ENCODE measurements around the gene AGO1. TPM values are rescaled to one million over a fixed set of nuclear protein-coding genes. Genes with fewer than 3 reads are reported as not detected.
A peak's percentile ranks its signal among the peaks of the same experiment; 100 is the strongest.

AGO1 gene
- total RNA-seq, 1 donor from 2014 or later: 18.8 TPM

- Histone ChIP-seq H3K27ac (replicated peaks) (no peak overlapping the region), H3K27me3 (ENCODE audit: low read depth) (no peaks in the 10 kb centered on the region), H3K4me1 (no peaks in the 10 kb centered on the region), H3K4me3 (no peak overlapping the region), H3K36me3 (peaks cover 99% of the 10 kb centered on the region), H3K9me3 (replicated peaks) (no peaks in the 10 kb centered on the region)
- no peak for DNase-seq
- intact Hi-C loops (cut with micrococcal nuclease): no loop called here
- no peak for TF ChIP-seq CTCF (IDR thresholded peaks at IDR 0.05; ENCODE audit: borderline replicate concordance)
Observed at GRCh38 chr1:35915693-35916092, 32.7 kb downstream of the AGO1 start.

- no peaks in the 10 kb centered on the region for H3K27me3 ChIP-seq (ENCODE audit: low read depth)
- H3K36me3 ChIP-seq: peaks cover 26% of the 10 kb centered on the region
- no peak for DNase-seq
- TF ChIP-seq CTCF (IDR thresholded peaks at IDR 0.05; ENCODE audit: borderline replicate concordance): no peak
- intact Hi-C loops (cut with micrococcal nuclease): no loop called here
- peaks cover 15% of the 10 kb centered on the region for H3K4me1 ChIP-seq
- H3K4me3 ChIP-seq: no peak overlapping the region
- no peaks in the 10 kb centered on the region for H3K9me3 ChIP-seq (replicated peaks)
- H3K27ac ChIP-seq (replicated peaks): no peak overlapping the region
Observed at GRCh38 chr1:35923791-35924221, 40.8 kb downstream of the AGO1 start.

GRCh38 chr1:35924838-35925237, 41.8 kb downstream of the AGO1 start:
- DNase-seq: no peak
- Histone ChIP-seq H3K27ac (replicated peaks) (no peak overlapping the region), H3K36me3 (peaks cover 15% of the 10 kb centered on the region), H3K9me3 (replicated peaks) (no peaks in the 10 kb centered on the region), H3K4me1 (peaks cover 20% of the 10 kb centered on the region), H3K4me3 (no peak overlapping the region), H3K27me3 (ENCODE audit: low read depth) (no peaks in the 10 kb centered on the region)
- TF ChIP-seq CTCF (IDR thresholded peaks at IDR 0.05; ENCODE audit: borderline replicate concordance): no peak
- intact Hi-C loops (cut with micrococcal nuclease): no loop called here

- DNase-seq: peak; percentile 55
- intact Hi-C loops (cut with micrococcal nuclease): no loop called here
Observed at GRCh38 chr1:35925741-35926140, 42.7 kb downstream of the AGO1 start.

GRCh38 chr1:35927472-35927871, 44.5 kb downstream of the AGO1 start:
- H3K27me3 ChIP-seq (ENCODE audit: low read depth): no peaks in the 10 kb centered on the region
- intact Hi-C loops (cut with micrococcal nuclease): no loop called here
- H3K4me1 ChIP-seq: peaks cover 44% of the 10 kb centered on the region
- H3K4me3 ChIP-seq: no peak overlapping the region
- TF ChIP-seq CTCF (IDR thresholded peaks at IDR 0.05; ENCODE audit: borderline replicate concordance): no peak
- H3K9me3 ChIP-seq (replicated peaks): no peaks in the 10 kb centered on the region
- no peaks in the 10 kb centered on the region for H3K36me3 ChIP-seq
- no peak for DNase-seq
- no peak overlapping the region for H3K27ac ChIP-seq (replicated peaks)

More at GRCh38 chr1:35925741-35926140, 42.7 kb downstream of the AGO1 start:
- Histone ChIP-seq H3K27ac (replicated peaks) (peak overlapping the region; percentile 45), H3K27me3 (ENCODE audit: low read depth) (no peaks in the 10 kb centered on the region), H3K4me3 (no peak overlapping the region), H3K4me1 (peaks cover 29% of the 10 kb centered on the region), H3K36me3 (peaks cover 6% of the 10 kb centered on the region), H3K9me3 (replicated peaks) (no peaks in the 10 kb centered on the region)
- TF ChIP-seq CTCF (IDR thresholded peaks at IDR 0.05; ENCODE audit: borderline replicate concordance): no peak

All from left ventricle myocardium inferior (tissue), 1 donor.